SKM-1 treated with dmso at 0.1 percent for 144 hours (cell line): ENCODE measurements around the gene UNC45A.

ENCODE experiments used
- DNase-seq: peaks from one replicate; lab custom pipeline; 2025; ENCODE audit not compliant: unreplicated experiment; lab: John Stamatoyannopoulos, UW

UNC45A gene

DNA sequence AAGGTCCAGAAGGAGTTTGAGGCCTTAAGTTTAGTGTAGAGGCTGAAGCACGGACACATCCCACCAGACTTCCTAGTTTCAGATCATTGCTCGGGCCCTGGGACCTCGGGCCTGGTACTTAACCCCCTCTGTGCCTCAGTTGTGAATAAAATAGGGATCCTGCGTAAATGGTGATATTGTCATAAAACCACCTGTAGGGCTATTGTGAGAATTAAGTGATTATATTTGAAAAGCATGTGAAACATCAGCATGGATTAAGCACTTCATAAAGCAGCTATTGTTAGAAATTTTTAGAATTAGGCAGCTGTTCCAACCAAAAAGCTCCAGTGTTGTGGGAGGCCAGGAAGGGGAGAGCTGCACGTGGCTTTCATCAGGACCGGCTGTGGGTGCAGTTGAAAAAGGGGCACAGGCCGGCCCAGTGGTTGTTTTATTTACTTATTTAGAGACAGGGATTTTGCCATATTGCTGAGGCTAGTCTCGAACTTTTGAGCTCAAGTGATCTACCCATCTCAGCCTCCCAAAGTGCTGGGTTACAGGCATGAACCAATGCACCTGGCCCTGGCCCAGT is 24.0 kb downstream of the UNC45A start:
- no peak for DNase-seq

DNA sequence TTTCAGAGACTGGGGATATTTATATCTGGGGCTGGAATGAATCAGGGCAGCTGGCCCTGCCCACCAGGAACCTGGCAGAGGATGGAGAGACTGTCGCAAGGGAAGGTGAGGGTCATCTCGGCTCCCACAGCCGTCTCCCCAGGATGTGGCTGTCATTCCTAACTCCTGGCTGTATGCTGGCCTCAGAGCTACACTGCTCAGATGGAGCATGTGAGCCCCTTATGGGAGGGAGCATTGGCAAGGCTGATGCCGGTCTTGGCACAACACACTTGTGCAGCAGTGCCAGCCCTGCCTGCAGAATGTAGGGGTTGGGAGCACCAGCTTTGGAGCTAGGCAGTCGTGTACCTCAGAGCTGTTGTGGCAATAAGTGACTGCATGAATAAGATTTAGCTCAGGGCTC is 24.8 kb downstream of the UNC45A start:
- DNase-seq: no peak

DNA sequence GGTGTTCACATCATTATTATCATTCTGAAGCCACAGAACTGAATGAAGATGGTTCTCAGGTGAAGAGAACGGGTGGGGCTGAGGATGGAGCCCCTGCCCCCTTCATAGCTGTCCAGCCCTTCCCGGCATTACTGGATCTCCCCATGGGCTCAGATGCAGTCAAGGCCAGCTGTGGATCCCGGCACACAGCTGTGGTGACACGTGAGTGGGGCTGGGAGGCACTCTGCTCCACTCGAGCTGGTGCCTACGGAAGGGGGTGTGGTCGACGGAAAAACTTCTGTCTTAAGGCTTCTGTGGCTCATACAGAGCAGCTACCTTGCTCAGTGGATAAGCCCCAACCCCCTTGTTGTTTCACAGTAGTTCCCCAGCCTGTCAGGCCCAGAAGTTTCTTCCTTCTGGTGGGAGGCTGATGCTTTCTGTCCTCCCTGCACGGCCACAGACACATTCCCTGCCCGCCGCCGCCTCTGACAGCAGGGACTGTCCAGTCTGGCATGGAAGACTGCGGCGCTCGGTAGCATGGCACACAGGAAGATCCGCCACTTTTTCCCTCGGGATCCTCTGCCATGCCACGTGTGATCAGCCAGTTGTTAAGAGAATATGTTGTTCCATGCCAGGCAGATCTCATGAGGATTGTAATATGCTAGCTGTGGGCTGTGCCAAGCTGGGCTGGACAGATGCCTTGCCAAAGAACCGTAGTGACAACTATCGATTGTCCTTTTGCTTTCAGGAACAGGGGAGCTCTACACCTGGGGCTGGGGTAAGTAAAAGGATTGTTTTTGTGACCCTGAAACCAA is 25.4 kb downstream of the UNC45A start:
- no peak for DNase-seq

DNA sequence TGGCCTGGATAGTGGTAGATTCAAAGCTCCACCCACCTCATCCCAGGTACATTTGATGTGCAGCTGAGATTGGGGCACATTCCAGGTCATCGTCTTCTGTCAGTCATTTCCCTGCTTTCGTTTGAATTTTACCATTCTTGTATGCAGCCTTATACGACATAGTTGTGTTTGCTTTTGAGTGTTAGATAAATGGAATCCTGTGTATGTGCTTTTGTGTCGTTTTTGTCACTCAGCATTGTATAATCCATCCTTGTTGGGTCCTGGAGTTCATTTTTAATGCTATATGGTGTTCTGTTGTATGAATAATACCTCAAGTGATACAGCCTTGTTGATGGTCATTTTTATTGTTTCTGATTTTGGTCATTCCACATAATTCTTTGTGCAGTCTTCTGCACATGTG is 26.9 kb downstream of the UNC45A start:
- DNase-seq: no peak

DNA sequence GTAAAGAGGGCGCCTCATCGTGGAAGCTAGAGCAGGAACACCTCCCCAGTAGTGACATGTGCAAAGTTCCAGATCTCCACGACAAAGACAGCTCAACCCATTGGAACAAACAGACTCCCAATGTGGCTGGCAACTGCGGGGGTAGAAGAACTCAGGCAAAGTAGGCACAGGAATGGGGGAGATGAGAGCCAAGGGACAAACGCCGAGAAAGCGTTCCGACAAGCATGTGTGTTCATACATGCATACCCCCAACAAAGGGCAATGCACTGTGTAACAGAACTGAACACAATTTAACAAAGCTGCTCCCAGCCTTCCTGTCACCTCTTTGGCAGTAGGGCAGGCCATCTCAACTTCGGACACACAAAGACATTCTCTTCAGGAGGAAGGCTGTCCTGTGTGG is 31.2 kb downstream of the UNC45A start:
- no peak for DNase-seq

DNA sequence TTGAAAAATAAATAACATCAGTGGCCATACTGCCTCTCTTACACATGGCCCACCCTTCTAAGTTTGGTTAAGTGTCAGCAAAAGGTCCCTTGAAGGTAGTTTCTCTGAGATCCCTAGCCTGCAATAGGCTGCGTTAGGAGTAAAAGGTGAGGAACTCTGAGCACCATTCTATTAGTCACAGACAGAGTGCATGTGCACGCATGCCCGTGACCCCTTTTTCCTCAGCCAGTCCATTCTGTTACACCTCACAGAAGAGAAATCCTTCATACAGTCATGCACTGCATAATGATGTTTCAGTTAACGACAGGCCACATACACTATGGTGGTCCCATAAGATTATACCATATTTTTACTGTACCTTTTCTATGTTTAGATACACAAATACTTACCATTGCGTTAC is 32.1 kb downstream of the UNC45A start:
- no peak for DNase-seq

DNA sequence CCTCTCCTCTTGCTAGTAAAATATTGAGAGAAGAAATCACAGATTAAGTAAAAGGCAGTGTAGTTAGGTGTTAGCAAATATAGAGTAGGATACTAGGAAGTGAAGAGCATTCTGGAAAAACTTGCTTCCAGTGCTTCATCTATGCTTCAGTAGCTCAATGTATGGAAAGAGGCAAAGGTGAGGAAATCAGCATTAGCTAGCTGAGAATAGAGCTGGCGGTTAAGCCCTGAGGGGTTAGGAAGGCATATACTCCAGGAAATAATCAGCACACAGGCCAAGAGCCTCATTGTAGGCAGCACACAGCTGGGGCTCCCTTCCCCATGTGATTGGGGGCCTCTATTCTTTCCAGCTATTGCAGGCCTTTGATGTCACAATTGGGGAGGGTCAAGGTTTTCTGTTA is 33.3 kb downstream of the UNC45A start:
- DNase-seq: no peak

DNA sequence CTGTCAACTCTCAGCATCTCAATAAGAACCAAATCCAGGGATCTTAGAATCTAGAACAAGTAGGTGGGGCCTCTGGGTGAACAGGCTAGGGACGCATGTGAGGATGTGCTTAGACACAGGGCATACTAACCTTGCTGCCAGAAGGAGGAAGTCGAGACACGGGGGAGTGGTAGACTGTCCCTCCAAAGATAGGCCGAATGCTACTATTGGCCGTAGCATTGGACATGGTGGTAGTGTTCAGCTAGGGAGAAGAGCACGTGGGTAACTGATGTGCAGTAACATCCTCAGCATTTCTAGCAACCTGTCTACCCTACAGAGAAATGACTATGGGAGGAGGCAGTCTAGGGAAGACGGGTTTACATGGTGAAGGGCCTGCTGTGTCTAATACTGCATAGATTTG is 35.2 kb downstream of the UNC45A start:
- no peak for DNase-seq

DNA sequence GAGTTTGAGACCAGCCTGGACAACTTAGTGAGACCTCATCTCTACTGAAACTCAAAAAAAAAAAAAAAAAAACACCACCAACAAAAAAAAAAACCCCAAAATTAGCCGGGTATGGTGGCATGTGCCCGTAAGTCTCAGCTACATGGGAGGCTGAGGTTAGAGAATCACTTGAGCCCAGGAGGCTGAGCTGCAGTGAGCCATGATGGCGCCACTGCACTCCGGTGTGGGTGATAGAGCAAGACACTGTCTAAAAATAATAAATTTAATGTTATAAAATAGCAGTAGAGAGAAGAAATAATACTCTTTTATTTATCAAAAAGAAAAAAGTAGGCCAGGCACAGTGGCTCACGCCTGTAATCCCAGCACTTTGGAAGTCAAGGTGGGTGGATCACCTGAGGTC is 37.0 kb downstream of the UNC45A start:
- DNase-seq: no peak

DNA sequence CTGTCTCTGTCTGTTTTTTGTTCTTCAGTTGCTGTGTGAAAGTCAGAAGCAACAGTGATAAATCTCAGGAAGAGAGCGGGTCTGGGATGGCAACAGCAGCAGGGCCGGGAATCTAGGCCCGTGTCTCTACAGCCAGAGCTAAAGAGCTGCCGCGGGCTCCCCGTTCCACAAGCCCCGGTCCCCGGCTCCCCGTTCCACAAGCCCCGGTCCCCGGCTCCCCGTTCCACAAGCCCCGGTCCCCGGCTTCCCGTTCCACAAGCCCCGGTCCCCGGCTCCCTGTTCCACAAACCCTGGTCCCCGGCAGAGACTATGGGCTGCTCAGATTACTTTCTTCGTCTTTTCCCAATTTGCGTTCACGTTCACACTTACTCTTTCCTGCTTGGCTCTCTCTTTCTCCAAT is 39.1 kb downstream of the UNC45A start:
- DNase-seq: no peak

DNA sequence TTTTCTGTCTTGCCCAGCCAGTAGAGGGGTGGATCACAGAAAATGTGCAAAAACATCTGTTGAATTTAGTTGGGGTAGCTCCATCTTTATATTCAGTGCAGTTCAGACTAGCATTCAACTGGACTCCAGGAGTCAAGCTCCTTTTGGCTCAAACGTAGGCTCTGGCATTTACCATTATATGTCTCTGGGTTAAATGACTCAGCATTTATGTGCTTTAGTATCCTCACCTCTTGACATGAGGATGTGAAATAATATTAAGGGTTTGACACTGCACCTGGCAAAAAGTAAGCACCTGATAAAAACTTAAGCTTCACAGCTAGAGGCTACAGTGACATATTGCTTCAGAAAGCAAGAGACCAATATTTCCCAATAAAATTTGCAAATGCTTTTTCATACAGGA is 44.5 kb downstream of the UNC45A start:
- no peak for DNase-seq

DNA sequence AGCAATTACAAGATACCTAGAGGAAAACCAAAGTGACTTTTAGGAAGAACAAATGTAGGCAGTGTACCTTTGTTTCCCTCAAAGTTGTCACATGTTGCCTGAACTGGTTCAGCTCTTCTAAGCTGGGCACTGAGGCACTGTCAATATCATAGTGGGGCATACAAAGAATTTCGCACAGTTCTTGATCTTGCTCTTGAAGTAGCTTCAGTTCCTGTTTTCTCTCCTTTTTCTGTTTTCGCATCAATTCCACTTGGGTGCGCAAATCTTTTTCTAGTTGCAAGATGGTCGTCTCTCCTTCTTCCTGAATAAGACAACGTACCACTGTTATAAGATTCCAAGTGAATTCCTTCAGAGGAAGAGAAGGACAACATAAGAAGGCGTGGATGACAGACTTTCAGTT is 46.6 kb downstream of the UNC45A start:
- no peak for DNase-seq

DNA sequence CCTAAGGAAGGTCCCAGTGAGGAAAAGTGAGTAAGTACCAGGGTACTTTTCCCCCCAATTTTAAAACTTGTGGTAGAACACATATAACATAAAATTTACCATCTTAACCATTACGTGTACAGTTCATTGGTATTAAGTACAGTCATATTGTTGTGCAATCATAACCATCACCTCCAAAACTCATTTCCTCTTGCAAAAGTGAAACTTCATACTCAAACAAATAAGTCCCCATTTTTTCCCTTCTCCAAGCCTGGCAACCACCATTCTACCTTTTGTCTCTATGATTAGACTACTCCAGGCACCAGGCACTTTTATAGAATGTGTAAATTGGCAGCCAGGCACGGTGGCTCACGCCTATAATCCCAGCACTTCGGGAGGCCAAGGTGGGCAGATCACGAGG is 47.0 kb downstream of the UNC45A start:
- DNase-seq: no peak

DNA sequence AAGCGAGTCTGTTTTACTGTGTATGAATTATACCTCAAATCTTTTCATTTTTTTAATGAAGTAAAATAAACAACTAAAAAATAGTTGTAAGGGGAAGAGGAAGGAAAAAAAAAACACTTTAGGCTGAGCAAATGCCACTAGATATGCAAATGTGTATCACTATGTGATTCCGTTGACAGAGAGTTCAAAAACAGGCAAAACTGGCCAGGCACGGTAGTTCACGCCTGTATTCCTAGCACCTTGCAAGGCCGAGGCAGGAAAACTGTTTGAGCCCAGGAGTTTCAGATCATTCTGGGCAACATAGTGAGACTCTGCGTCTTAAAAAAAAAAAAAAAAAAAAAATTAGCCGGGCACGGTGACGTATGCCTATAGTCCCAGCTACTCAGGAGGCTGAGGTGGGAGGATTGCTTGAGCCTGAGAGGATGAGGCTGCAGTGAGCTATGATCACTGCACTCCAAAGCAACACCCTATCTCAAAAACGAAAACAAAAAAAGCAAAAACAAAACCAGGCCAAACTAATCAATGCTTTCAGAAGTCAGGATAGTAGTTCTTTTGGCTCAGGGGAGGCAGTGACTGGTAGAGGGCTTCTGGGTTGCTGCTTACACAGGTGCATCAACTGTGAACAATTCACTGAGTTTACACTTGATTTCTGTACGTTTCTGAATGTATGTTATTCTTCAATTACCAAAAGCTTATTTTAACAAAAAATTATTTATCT is 51.9 kb downstream of the UNC45A start:
- no peak for DNase-seq

DNA sequence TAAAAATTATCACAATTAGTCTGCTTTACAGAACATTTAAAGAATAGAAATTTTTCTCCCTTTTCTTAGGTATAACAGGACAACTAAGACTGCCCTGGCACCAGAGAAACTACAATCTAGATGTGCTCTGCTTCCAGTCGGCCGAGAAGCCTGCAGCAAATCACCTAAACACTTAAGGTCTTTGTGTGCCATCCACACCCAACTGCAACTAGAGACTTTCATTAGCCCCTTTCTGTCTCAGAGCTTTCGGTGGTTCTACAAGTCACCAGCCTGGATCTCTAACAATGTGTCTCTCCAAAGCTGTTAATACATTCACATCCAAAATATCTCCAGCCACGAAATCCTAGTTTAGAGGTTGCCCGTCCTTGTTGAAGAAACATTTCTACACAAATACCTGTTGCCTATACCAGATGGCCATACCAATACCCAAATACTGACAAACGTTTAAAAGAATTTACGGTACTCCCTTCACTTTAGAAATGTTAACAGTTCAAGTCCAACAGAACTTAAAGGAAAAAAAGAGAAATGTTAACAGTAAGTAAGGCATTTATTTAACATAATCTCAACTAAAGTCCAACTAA is 52.6 kb downstream of the UNC45A start:
- DNase-seq: no peak

DNA sequence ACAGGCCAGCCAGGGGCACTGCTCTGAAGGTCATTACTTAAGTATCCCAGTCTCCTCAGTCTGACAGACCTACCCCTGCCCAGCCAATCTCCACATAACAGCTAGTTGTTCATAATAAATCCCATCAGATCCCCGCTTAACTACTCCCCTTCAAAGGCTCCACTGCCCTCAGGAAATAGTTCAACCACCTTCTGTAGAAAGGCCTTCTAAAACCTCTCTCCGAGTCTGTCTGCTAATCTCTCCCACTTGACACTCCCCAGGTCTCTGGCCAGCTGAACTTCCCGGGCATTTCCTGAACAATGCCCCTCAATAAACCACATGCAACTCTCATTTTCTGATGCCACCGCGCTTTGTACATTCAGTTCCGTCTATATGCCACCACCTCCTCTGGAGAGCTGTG is 53.2 kb downstream of the UNC45A start:
- no peak for DNase-seq

DNA sequence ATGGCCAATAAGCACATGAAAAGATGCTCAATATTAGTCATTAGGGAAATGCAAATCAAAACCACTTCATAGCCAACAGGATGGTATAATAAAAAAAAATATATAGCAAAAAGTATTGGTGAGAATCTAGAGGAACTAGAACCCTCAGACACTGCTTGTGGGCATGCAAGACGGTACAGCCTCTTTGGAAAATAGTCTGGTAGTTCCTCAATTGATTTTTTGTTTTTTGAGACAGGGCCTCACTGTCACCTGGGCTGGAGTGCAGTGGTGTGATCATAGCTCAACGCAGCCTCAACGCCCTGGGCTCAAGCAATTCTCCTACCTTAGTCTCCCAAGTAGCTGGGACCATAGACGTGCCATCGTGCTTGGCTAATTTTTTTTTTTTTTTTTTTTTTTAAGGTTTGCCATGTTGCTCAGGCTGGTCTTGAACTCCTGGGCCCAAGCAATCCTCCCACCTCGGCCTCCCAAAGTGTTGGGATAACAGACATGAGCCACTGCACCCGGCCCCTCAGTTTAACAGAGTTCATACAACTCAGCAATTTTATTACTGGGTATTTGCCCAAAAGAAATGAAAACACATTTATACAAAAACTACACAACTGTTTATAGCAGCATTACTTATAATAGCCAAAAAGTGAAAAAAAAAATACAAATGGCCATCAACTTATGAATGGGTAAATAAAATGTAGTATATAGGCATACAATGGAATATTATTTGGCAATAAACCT is 54.1 kb downstream of the UNC45A start:
- DNase-seq: peak; percentile 10

DNA sequence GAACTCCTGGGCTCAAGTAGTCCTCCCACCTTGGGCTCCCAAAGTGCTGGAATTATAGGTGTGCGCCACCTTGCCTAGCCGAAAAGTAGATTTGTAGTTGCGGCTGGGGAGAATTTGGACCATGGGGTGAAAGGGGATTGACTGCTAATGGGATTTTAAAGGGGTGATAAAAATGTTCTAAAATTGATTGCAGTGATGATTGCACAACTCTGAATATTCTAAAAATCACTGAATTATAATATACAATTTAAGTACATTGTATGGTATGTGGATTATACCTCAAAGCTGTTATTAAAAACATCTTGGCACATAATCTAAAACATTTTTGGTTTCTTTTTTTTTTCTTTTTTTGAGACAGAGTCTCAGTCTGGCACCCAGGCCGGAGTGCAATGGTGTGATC is 55.4 kb downstream of the UNC45A start:
- no peak for DNase-seq

DNA sequence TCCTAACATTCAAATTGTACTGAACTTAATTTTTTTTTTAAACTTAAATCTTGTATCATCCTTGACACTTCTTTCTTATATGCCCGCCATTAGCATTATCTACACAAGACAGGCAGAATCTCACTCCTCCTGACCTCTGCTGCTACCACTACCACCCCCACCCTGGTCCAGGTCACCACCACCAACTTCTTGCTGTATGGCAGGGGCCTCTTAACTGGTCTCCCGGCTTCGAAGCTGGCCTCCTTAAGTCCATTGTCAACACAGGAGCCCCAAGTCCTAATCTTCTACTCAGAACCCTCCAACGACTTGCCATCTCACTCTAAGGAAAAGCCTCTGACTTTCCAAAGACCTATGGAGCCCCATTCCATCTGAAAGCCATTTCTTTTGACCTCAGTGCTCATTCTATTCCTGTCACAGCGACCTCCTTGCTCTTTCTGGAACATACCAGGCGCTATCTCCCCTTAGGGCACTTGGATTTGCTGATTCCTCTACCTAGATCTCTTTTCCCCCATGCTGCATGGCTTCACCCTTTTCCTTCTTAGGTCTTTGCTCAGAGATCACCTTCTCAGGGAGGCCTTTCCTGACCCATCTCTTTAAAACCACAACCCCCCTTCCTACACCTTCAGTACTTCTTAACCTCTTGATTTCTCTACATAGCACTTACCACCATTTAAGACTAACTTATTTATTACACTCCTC is 56.7 kb downstream of the UNC45A start:
- no peak for DNase-seq

DNA sequence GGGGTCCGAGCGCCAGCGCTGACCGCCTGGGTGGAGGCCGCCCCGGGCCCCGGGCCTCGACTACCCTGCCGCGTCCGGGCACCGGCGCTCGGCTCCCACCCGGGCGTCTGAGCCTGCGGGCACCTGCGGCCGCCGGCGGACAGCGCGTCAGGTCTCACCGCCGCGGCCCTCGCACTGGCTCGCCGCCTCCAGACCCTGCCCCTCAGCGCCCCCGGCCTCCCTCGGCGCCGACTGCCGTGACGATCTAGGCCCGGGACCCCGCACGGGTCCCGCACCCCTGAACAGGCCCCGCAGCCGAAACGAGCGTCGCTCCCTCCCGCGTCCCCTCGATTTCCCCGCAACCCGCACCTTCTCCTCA is 59.0 kb downstream of the UNC45A start:
- DNase-seq: no peak
